Stimulated activated naive CD8-positive, alpha-beta T cell treated with anti-CD3 and anti-CD28 coated beads, Interleukin-15, amount 100 ng/mL, for 72 hours (primary cell): ENCODE data around the gene NEB.

Experiments
- ATAC-seq: fragments of 150-1000 bp; cut with Tn5 transposase; 2 replicates; pipeline ENCODE4 v1.10.0; 2021; ENCODE audit warnings: mild to moderate bottlenecking, moderate library complexity
- DNase-seq, 2 donors: peaks; one replicate each; pipeline ENCODE4 v3.0.0; 2021 to 2022
- H3K27ac Mint-ChIP-seq, 2 donors: one replicate each; pipeline ENCODE4 v1.8.0; 2022; ENCODE audit warnings: mild to moderate bottlenecking in 2 of 2, mixed read lengths in 2 of 2, moderate library complexity in 2 of 2
- H3K27me3 Mint-ChIP-seq: one replicate; pipeline ENCODE4 v1.8.0; 2022; ENCODE audit warnings: mixed read lengths
- H3K4me1 Mint-ChIP-seq: one replicate; pipeline ENCODE4 v1.8.0; 2022; ENCODE audit warnings: mild to moderate bottlenecking, mixed read lengths
- H3K4me3 Mint-ChIP-seq, 2 donors: one replicate each; pipeline ENCODE4 v1.8.0; 2022; ENCODE audit warnings: mild to moderate bottlenecking in 2 of 2, mixed read lengths in 2 of 2, moderate library complexity in 1 of 2
- H3K9me3 Mint-ChIP-seq, 2 donors: one replicate each; pipeline ENCODE4 v1.8.0; 2022; ENCODE audit warnings: mixed read lengths in 2 of 2

NEB gene

GRCh38 chr2:151733771-151734672 is at the start of gene NEB:
TSS of gene NEB (minus strand) at chr2:151734476. CDS start at chr2:151733156, 1,320 bp downstream.
- Mint-ChIP-seq H3K27ac (no peak within 1 kb of the TSS), H3K4me1 (no peaks in the 10 kb centered on the region), H3K27me3 (no peaks in the 10 kb centered on the region), H3K4me3 (no peak within 1 kb of the TSS), H3K9me3 (no peaks in the 10 kb centered on the region)
- ATAC-seq, result no peak
- DNase-seq, result no peak

GRCh38 chr2:151783133-151783520 is 48.9 kb upstream of the NEB start:
- DNase-seq, result no peak
- peak overlapping the region; percentile 31 to 74 for H3K27ac Mint-ChIP-seq

GRCh38 chr2:151782378-151783132 is 48.3 kb upstream of the NEB start:
- peak; percentile 65 for ATAC-seq
- H3K4me3 Mint-ChIP-seq, result no peak overlapping the region
- peaks cover 8% of the 10 kb centered on the region for H3K4me1 Mint-ChIP-seq
- H3K27ac Mint-ChIP-seq, result peak overlapping the region; percentile 31 to 72
- H3K27me3 Mint-ChIP-seq, result no peaks in the 10 kb centered on the region
- peak in 1 of 2 donors; percentile 13 for DNase-seq
- H3K9me3 Mint-ChIP-seq, result peaks cover 5 to 14% of the 10 kb centered on the region in 2 donors

More at GRCh38 chr2:151783133-151783520, 48.9 kb upstream of the NEB start:
- Mint-ChIP-seq H3K27me3 (no peaks in the 10 kb centered on the region), H3K4me3 (no peak overlapping the region), H3K9me3 (peaks cover 5 to 14% of the 10 kb centered on the region in 2 donors), H3K4me1 (peaks cover 8% of the 10 kb centered on the region)
- no peak for ATAC-seq

- no peak for DNase-seq
- ATAC-seq, result no peak
- Mint-ChIP-seq H3K27ac (peak overlapping the region in 1 of 2 donors; percentile 66), H3K9me3 (peaks cover 5 to 14% of the 10 kb centered on the region in 2 donors), H3K4me1 (peaks cover 8% of the 10 kb centered on the region), H3K4me3 (no peak overlapping the region), H3K27me3 (no peaks in the 10 kb centered on the region)
These were observed 47.4 kb upstream of the NEB start for GRCh38 chr2:151781642-151782041.

GRCh38 chr2:151780938-151781337 is 46.7 kb upstream of the NEB start:
- peaks cover 8% of the 10 kb centered on the region for H3K4me1 Mint-ChIP-seq
- H3K4me3 Mint-ChIP-seq, result no peak overlapping the region
- no peak for ATAC-seq
- H3K27me3 Mint-ChIP-seq, result no peaks in the 10 kb centered on the region
- no peak overlapping the region for H3K27ac Mint-ChIP-seq
- no peak for DNase-seq
- peaks cover 5 to 14% of the 10 kb centered on the region in 2 donors for H3K9me3 Mint-ChIP-seq

- ATAC-seq (no peak), DNase-seq (no peak)
- H3K27me3 Mint-ChIP-seq, result no peaks in the 10 kb centered on the region
- peaks cover 4% of the 10 kb centered on the region for H3K4me1 Mint-ChIP-seq
- H3K9me3 Mint-ChIP-seq, result peaks cover 5 to 14% of the 10 kb centered on the region in 2 donors
- H3K4me3 Mint-ChIP-seq, result no peak overlapping the region
- H3K27ac Mint-ChIP-seq, result no peak overlapping the region
These were observed 43.7 kb upstream of the NEB start for GRCh38 chr2:151777935-151778334.

GRCh38 chr2:151777487-151777886 is 43.2 kb upstream of the NEB start:
- Mint-ChIP-seq H3K4me1 (no peaks in the 10 kb centered on the region), H3K27ac (no peak overlapping the region), H3K9me3 (peaks cover 5 to 14% of the 10 kb centered on the region in 2 donors), H3K4me3 (no peak overlapping the region), H3K27me3 (no peaks in the 10 kb centered on the region)
- ATAC-seq, result no peak
- no peak for DNase-seq

GRCh38 chr2:151776367-151776766 is 42.1 kb upstream of the NEB start:
- no peaks in the 10 kb centered on the region for H3K4me1 Mint-ChIP-seq
- ATAC-seq (no peak), DNase-seq (no peak)
- no peak overlapping the region for H3K27ac Mint-ChIP-seq
- H3K9me3 Mint-ChIP-seq, result peaks cover 5 to 14% of the 10 kb centered on the region in 2 donors
- no peak overlapping the region for H3K4me3 Mint-ChIP-seq
- H3K27me3 Mint-ChIP-seq, result no peaks in the 10 kb centered on the region

- Mint-ChIP-seq H3K27me3 (no peaks in the 10 kb centered on the region), H3K4me1 (no peaks in the 10 kb centered on the region), H3K9me3 (peaks cover 6 to 9% of the 10 kb centered on the region in 2 donors), H3K4me3 (no peak overlapping the region), H3K27ac (peak overlapping the region in 1 of 2 donors; percentile 29)
- no peak for DNase-seq
- ATAC-seq, result no peak
These were observed 40.9 kb upstream of the NEB start for GRCh38 chr2:151775057-151775740.

- Mint-ChIP-seq H3K9me3 (peaks cover 10% of the 10 kb centered on the region in 2 donors), H3K27me3 (no peaks in the 10 kb centered on the region), H3K27ac (no peak overlapping the region), H3K4me3 (no peak overlapping the region), H3K4me1 (no peaks in the 10 kb centered on the region)
- ATAC-seq (no peak), DNase-seq (no peak)
These were observed 40.2 kb upstream of the NEB start for GRCh38 chr2:151774506-151774905.

- no peak overlapping the region for H3K27ac Mint-ChIP-seq
- DNase-seq (no peak), ATAC-seq (no peak)
- no peaks in the 10 kb centered on the region for H3K27me3 Mint-ChIP-seq
- peaks cover 8 to 10% of the 10 kb centered on the region in 2 donors for H3K9me3 Mint-ChIP-seq
- no peaks in the 10 kb centered on the region for H3K4me1 Mint-ChIP-seq
- H3K4me3 Mint-ChIP-seq, result no peak overlapping the region
These were observed 37.5 kb upstream of the NEB start for GRCh38 chr2:151771599-151772358.

- Mint-ChIP-seq H3K4me1 (no peaks in the 10 kb centered on the region), H3K9me3 (peaks cover 8 to 10% of the 10 kb centered on the region in 2 donors), H3K27me3 (no peaks in the 10 kb centered on the region), H3K27ac (no peak overlapping the region), H3K4me3 (no peak overlapping the region)
- no peak for ATAC-seq
- DNase-seq, result no peak
These were observed 36.7 kb upstream of the NEB start for GRCh38 chr2:151770995-151771394.

GRCh38 chr2:151769606-151770005 is 35.3 kb upstream of the NEB start:
- no peak overlapping the region for H3K27ac Mint-ChIP-seq
- H3K4me1 Mint-ChIP-seq, result no peaks in the 10 kb centered on the region
- H3K4me3 Mint-ChIP-seq, result no peak overlapping the region
- no peaks in the 10 kb centered on the region for H3K27me3 Mint-ChIP-seq
- DNase-seq (no peak), ATAC-seq (no peak)
- H3K9me3 Mint-ChIP-seq, result peaks cover 8 to 10% of the 10 kb centered on the region in 2 donors

GRCh38 chr2:151767536-151767935 is 33.3 kb upstream of the NEB start:
- Mint-ChIP-seq H3K9me3 (peaks cover 8 to 10% of the 10 kb centered on the region in 2 donors), H3K4me3 (no peak overlapping the region), H3K27me3 (no peaks in the 10 kb centered on the region), H3K27ac (no peak overlapping the region), H3K4me1 (no peaks in the 10 kb centered on the region)
- no peak for ATAC-seq
- no peak for DNase-seq
